HEK293 (cell line): ENCODE data around the gene NSL1.

ENCODE experiments used
- CTCF ChIA-PET: fragments of 350-600 bp; formaldehyde crosslinking; extraction: SDS; loops from one replicate; lab custom pipeline; 2021; ENCODE audit warnings: antibody characterized with exemption; lab: Yijun Ruan, JAX
- POLR2A ChIA-PET: fragments of 300-600 bp; formaldehyde crosslinking; extraction: SDS; loops from one replicate; lab custom pipeline; 2020; ENCODE audit warnings: antibody characterized with exemption, inconsistent platforms; lab: Yijun Ruan, JAX
- H3K27ac ChIP-seq: fragments of 200-500 bp; sonication (Bioruptor generic); 2 replicates; pipeline ENCODE4 v1.5.1; 2014; ENCODE audit warnings: low read depth, low read length, control low read depth, inconsistent platforms; ENCODE audit errors: extremely low read depth
- H3K36me3 ChIP-seq, 2 experiments: fragments of 200-500 bp in 1 of 2; sonication (Bioruptor generic) in 1 of 2; 1 replicate in 1 of 2; 2 replicates in 1 of 2; pipeline ENCODE4 v1.5.1; 2014 to 2017; ENCODE audit warnings: inconsistent platforms in 2 of 2, low read length in 2 of 2; ENCODE audit not compliant: control insufficient read depth in 2 of 2, insufficient read depth in 1 of 2
- H3K4me1 ChIP-seq: fragments of 200-500 bp; sonication (Bioruptor generic); 2 replicates; pipeline ENCODE4 v1.5.1; 2014; ENCODE audit warnings: mild to moderate bottlenecking, low read length, inconsistent platforms; ENCODE audit not compliant: control insufficient read depth, insufficient read depth
- H3K4me3 ChIP-seq: 2 replicates; pipeline ENCODE4 v1.5.1; 2011; ENCODE audit warnings: low read depth, mild to moderate bottlenecking, control low read depth, low read length, moderate library complexity
- H3K9me3 ChIP-seq: fragments of 200-500 bp; sonication (Bioruptor generic); 2 replicates; pipeline ENCODE4 v1.5.1; 2014; ENCODE audit warnings: low read depth, low read length, inconsistent platforms; ENCODE audit not compliant: control insufficient read depth, insufficient read depth
- OSR2 ChIP-seq: fragments of 450-650 bp; formaldehyde crosslinking; IDR thresholded peaks from 2 replicates; pipeline ENCODE4 v1.5.1; 2016; ENCODE audit warnings: missing biosample characterization, missing genetic modification characterization
- SETDB1 ChIP-seq: IDR thresholded peaks from one replicate; pipeline ENCODE4 v1.6.1; 2017; ENCODE audit warnings: mild to moderate bottlenecking, low read length, moderate library complexity, mixed read lengths; ENCODE audit not compliant: insufficient read length
- ZFHX2 ChIP-seq: fragments of 450-650 bp; formaldehyde crosslinking; conservative IDR thresholded peaks from 2 replicates; pipeline ENCODE4 v1.5.1; 2016; ENCODE audit warnings: missing biosample characterization, missing genetic modification characterization
- ZNF175 ChIP-seq: fragments of 450-650 bp; formaldehyde crosslinking; IDR thresholded peaks from 2 replicates; pipeline ENCODE4 v1.5.1; 2016; ENCODE audit warnings: missing biosample characterization, missing genetic modification characterization
- ZNF211 ChIP-seq: fragments of 450-650 bp; formaldehyde crosslinking; IDR thresholded peaks from 2 replicates; pipeline ENCODE4 v1.5.1; 2016; ENCODE audit warnings: low read depth, missing biosample characterization, missing genetic modification characterization
- ZNF214 ChIP-seq: fragments of 450-650 bp; formaldehyde crosslinking; IDR thresholded peaks from 2 replicates; pipeline ENCODE4 v1.5.1; 2017; ENCODE audit warnings: missing biosample characterization, mild to moderate bottlenecking, missing genetic modification characterization, borderline replicate concordance
- ZNF544 ChIP-seq: fragments of 450-650 bp; formaldehyde crosslinking; IDR thresholded peaks from 2 replicates; pipeline ENCODE4 v1.5.0; 2017; ENCODE audit warnings: missing biosample characterization, missing genetic modification characterization
- ZNF561 ChIP-seq: fragments of 450-650 bp; IDR thresholded peaks from 2 replicates; pipeline ENCODE4 v1.5.1; 2018; ENCODE audit warnings: missing biosample characterization, missing genetic modification characterization, borderline replicate concordance
- ZNF670 ChIP-seq: fragments of 450-650 bp; formaldehyde crosslinking; IDR thresholded peaks from 2 replicates; pipeline ENCODE4 v1.5.1; 2016; ENCODE audit warnings: missing biosample characterization, missing genetic modification characterization, low read depth
- TF ChIP-seq, protein P1 (sequence below): fragments of 450-650 bp; formaldehyde crosslinking; IDR thresholded peaks from 2 replicates; pipeline ENCODE4 v1.5.1; 2016; ENCODE audit warnings: missing biosample characterization, missing genetic modification characterization
- TF ChIP-seq, protein P2 (sequence below): fragments of 450-650 bp; formaldehyde crosslinking; IDR thresholded peaks from 2 replicates; pipeline ENCODE4 v1.5.1; 2016; ENCODE audit warnings: missing biosample characterization, missing genetic modification characterization
- TF ChIP-seq, protein P3 (sequence below): fragments of 450-650 bp; formaldehyde crosslinking; IDR thresholded peaks from 2 replicates; pipeline ENCODE4 v1.5.1; 2017; ENCODE audit warnings: missing biosample characterization, missing genetic modification characterization
- TF ChIP-seq, protein P4 (sequence below): fragments of 450-650 bp; formaldehyde crosslinking; IDR thresholded peaks from 2 replicates; pipeline ENCODE4 v1.5.1; 2016; ENCODE audit warnings: missing biosample characterization, missing genetic modification characterization

The NSL1 gene

GRCh38 chr1:212686591-212686990 lies 105.0 kb downstream of the NSL1 start:
- H3K4me1 ChIP-seq, result no peaks in the 10 kb centered on the region
- H3K9me3 ChIP-seq, result no peaks in the 10 kb centered on the region
- POLR2A ChIA-PET, result interaction anchor here (1.1 kb wide), 1 partner anchor 9 kb away, joined by 3 read pairs; no protein-coding TSS in a partner anchor
- H3K27ac ChIP-seq, result no peak overlapping the region
- CTCF ChIA-PET, result interaction anchor here (1.1 kb wide), 1 partner anchor 21 kb away, joined by 3 read pairs; no protein-coding TSS in a partner anchor
- peaks cover 0 to 4% of the 10 kb centered on the region in 2 experiments; a peak in 1 of 3 replicates for H3K36me3 ChIP-seq
- TF ChIP-seq ZNF211 (tag by site-specific recombination), result no peak
- no peak for TF ChIP-seq ZNF670 (tag by site-specific recombination)
- TF ChIP-seq ZNF214 (tag by site-specific recombination), result no peak
- TF ChIP-seq, protein P1, sequence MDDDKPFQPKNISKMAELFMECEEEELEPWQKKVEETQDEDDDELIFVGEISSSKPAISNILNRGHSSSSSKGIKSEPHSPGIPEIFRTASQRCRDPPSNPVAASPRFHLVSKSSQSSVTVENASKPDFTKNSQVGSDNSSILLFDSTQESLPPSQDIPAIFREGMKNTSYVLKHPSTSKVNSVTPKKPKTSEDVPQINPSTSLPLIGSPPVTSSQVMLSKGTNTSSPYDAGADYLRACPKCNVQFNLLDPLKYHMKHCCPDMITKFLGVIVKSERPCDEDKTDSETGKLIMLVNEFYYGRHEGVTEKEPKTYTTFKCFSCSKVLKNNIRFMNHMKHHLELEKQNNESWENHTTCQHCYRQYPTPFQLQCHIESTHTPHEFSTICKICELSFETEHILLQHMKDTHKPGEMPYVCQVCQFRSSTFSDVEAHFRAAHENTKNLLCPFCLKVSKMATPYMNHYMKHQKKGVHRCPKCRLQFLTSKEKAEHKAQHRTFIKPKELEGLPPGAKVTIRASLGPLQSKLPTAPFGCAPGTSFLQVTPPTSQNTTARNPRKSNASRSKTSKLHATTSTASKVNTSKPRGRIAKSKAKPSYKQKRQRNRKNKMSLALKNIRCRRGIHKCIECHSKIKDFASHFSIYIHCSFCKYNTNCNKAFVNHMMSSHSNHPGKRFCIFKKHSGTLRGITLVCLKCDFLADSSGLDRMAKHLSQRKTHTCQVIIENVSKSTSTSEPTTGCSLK (tag by site-specific recombination), result no peak
- no peak for TF ChIP-seq OSR2
- no peak for TF ChIP-seq ZNF175 (tag by site-specific recombination)
- TF ChIP-seq SETDB1, result no peak
- no peak for TF ChIP-seq ZNF544 (tag by site-specific recombination)
- TF ChIP-seq ZFHX2, result no peak
- H3K4me3 ChIP-seq, result no peak overlapping the region

- TF ChIP-seq ZNF561 (tag by site-specific recombination), result no peak
- TF ChIP-seq, protein P2, sequence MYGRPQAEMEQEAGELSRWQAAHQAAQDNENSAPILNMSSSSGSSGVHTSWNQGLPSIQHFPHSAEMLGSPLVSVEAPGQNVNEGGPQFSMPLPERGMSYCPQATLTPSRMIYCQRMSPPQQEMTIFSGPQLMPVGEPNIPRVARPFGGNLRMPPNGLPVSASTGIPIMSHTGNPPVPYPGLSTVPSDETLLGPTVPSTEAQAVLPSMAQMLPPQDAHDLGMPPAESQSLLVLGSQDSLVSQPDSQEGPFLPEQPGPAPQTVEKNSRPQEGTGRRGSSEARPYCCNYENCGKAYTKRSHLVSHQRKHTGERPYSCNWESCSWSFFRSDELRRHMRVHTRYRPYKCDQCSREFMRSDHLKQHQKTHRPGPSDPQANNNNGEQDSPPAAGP (tag by site-specific recombination), result no peak
- no peak for TF ChIP-seq ZNF211 (tag by site-specific recombination)
- TF ChIP-seq, all 188 proteins: peak for 0
- H3K27ac ChIP-seq, result no peak overlapping the region
- no peaks in the 10 kb centered on the region for H3K4me1 ChIP-seq
- no peak overlapping the region for H3K4me3 ChIP-seq
- no peaks in the 10 kb centered on the region for H3K9me3 ChIP-seq
- POLR2A ChIA-PET, result interaction anchor here (1.1 kb wide), 1 partner anchor 9 kb away, joined by 3 read pairs; no protein-coding TSS in a partner anchor
- CTCF ChIA-PET, result interaction anchor here (1.1 kb wide), 1 partner anchor 20 kb away, joined by 3 read pairs; no protein-coding TSS in a partner anchor
- H3K36me3 ChIP-seq, result peaks cover 0 to 4% of the 10 kb centered on the region in 2 experiments; a peak in 1 of 3 replicates
Observed at GRCh38 chr1:212686069-212686468, 105.5 kb downstream of the NSL1 start.

DNA sequence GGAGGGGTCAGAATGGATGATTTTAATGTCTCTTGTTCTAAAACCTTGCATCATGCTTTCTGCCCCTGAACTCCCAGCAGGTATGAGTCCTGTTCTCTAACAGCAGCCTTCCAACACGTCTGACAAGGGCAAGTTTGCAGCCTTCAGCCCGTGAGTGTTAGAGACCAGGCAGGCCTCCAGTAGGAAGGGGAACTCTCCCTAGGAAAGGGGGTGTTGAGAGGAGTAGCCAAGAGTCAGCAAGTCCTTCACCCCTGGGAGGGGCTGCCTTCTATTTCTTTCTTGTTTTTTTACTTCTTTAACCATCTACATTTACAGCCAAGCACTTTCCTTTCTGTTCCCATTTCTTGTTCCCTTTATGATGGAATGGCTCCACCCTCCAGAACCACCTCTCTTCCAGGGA lies 106.1 kb downstream of the NSL1 start:
- Histone ChIP-seq H3K27ac (no peak overlapping the region), H3K9me3 (no peaks in the 10 kb centered on the region), H3K36me3 (peaks cover 0 to 4% of the 10 kb centered on the region in 2 experiments; a peak in 1 of 3 replicates), H3K4me1 (no peaks in the 10 kb centered on the region), H3K4me3 (no peak overlapping the region)
- ChIA-PET POLR2A (no interaction called here), CTCF (no interaction called here)
- TF ChIP-seq, protein P3, sequence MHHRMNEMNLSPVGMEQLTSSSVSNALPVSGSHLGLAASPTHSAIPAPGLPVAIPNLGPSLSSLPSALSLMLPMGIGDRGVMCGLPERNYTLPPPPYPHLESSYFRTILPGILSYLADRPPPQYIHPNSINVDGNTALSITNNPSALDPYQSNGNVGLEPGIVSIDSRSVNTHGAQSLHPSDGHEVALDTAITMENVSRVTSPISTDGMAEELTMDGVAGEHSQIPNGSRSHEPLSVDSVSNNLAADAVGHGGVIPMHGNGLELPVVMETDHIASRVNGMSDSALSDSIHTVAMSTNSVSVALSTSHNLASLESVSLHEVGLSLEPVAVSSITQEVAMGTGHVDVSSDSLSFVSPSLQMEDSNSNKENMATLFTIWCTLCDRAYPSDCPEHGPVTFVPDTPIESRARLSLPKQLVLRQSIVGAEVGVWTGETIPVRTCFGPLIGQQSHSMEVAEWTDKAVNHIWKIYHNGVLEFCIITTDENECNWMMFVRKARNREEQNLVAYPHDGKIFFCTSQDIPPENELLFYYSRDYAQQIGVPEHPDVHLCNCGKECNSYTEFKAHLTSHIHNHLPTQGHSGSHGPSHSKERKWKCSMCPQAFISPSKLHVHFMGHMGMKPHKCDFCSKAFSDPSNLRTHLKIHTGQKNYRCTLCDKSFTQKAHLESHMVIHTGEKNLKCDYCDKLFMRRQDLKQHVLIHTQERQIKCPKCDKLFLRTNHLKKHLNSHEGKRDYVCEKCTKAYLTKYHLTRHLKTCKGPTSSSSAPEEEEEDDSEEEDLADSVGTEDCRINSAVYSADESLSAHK (tag by site-specific recombination), result no peak
- TF ChIP-seq, protein P4, sequence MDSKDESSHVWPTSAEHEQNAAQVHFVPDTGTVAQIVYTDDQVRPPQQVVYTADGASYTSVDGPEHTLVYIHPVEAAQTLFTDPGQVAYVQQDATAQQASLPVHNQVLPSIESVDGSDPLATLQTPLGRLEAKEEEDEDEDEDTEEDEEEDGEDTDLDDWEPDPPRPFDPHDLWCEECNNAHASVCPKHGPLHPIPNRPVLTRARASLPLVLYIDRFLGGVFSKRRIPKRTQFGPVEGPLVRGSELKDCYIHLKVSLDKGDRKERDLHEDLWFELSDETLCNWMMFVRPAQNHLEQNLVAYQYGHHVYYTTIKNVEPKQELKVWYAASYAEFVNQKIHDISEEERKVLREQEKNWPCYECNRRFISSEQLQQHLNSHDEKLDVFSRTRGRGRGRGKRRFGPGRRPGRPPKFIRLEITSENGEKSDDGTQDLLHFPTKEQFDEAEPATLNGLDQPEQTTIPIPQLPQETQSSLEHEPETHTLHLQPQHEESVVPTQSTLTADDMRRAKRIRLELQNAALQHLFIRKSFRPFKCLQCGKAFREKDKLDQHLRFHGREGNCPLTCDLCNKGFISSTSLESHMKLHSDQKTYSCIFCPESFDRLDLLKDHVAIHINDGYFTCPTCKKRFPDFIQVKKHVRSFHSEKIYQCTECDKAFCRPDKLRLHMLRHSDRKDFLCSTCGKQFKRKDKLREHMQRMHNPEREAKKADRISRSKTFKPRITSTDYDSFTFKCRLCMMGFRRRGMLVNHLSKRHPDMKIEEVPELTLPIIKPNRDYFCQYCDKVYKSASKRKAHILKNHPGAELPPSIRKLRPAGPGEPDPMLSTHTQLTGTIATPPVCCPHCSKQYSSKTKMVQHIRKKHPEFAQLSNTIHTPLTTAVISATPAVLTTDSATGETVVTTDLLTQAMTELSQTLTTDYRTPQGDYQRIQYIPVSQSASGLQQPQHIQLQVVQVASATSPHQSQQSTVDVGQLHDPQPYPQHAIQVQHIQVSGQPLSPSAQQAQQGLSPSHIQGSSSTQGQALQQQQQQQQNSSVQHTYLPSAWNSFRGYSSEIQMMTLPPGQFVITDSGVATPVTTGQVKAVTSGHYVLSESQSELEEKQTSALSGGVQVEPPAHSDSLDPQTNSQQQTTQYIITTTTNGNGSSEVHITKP, result peak; percentile 33; the same call in 1 of the 2 replicates
